Mammary microvascular endothelial cell (primary cell): Measurements from ENCODE around the gene RNASE3. TPM values are rescaled to one million over a fixed set of nuclear protein-coding genes. Genes with fewer than 3 reads are reported as not detected.

Experiments
- total RNA-seq: library from RNA; depleted of rRNA; stranded (reverse); fragments of >200 nt; gene quantifications from 2 replicates; pipeline ENCODE4 v1.2.3, GENCODE V29; 2015

RNASE3 gene
- total RNA-seq, result not detected in 2 replicates

DNA sequence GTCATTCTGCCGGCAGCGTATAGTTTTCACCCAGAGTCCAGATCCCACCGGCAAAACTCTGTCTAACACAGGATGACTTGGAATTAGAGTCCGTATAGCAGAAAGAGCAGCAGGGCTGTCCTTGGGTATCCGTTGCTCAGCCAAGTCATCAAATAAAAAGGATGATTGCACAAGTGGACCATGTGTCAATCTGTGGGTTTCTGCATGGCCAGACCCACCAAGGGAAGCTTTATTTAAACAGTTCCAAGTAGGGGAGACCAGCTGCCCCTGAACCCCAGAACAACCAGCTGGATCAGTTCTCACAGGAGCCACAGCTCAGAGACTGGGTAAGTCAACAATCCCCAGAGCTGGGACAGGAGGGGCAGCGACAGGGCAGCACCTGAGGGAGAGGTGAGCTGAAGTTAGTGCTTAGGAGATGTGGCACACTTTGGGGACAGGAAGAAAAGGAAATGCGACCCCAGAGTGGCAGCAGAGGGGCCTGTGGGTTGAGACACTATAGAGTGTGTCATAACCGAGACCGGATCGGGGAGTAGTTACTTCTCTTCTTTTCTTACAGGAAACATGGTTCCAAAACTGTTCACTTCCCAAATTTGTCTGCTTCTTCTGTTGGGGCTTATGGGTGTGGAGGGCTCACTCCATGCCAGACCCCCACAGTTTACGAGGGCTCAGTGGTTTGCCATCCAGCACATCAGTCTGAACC is at the start of gene RNASE3:
Gene RNASE3 (plus strand): TSS at position 260 of the 700 bp plus-strand sequence. CDS start 302 bp downstream, at position 562.

Other genes starting within 250 kb of the RNASE3 start
- gene OR6S1, start 249.7 kb upstream of the RNASE3 start, total RNA-seq, result not detected in 2 replicates
- 4.2 and 9.5 TPM in 2 replicates for gene RNASE4, start 206.8 kb upstream of the RNASE3 start, total RNA-seq
- 6.0 and 6.1 TPM in 2 replicates for gene ANG, start 202.6 kb upstream of the RNASE3 start, total RNA-seq
- gene EDDM3A, start 145.5 kb upstream of the RNASE3 start, total RNA-seq, result not detected in 2 replicates
- not detected in 2 replicates for gene EDDM3B, start 123.0 kb upstream of the RNASE3 start, total RNA-seq
- not detected in 2 replicates for gene RNASE6, start 110.1 kb upstream of the RNASE3 start, total RNA-seq
- gene RNASE1, start 88.5 kb upstream of the RNASE3 start, total RNA-seq, result 182 and 221 TPM in 2 replicates
- not detected in 2 replicates for gene RNASE2, start 64.1 kb downstream of the RNASE3 start, total RNA-seq
- 52.3 TPM in 2 replicates for gene METTL17, start 98.6 kb downstream of the RNASE3 start, total RNA-seq
- not detected in 2 replicates for gene SLC39A2, start 107.9 kb downstream of the RNASE3 start, total RNA-seq
- 0.69 TPM in 1 of 2 replicates, not detected in the other for gene NDRG2, start 133.7 kb downstream of the RNASE3 start, total RNA-seq
- gene TPPP2, start 138.8 kb downstream of the RNASE3 start, total RNA-seq, result not detected in 2 replicates
- gene RNASE13, start 143.4 kb downstream of the RNASE3 start, total RNA-seq, result not detected in 2 replicates
- gene RNASE7, start 151.0 kb downstream of the RNASE3 start, total RNA-seq, result not detected in 2 replicates
- not detected in 2 replicates for gene RNASE8, start 166.4 kb downstream of the RNASE3 start, total RNA-seq
- gene ARHGEF40, start 178.9 kb downstream of the RNASE3 start, total RNA-seq, result 4.5 and 6.0 TPM in 2 replicates
- 7.1 and 14.8 TPM in 2 replicates for gene ZNF219, start 207.3 kb downstream of the RNASE3 start, total RNA-seq
- not detected in 2 replicates for gene TMEM253, start 209.7 kb downstream of the RNASE3 start, total RNA-seq